Measurements from ENCODE around the gene DISC1. TPM values are rescaled to one million over a fixed set of nuclear protein-coding genes. Genes with fewer than 3 reads are reported as not detected.

Gene DISC1
- polyA plus RNA-seq, 3 donors, result 5.5 to 14.7 (median 5.8) TPM

- Histone ChIP-seq H3K9ac (ENCODE audit: insufficient read depth, low read length, poor library complexity, severe bottlenecking) (no peak overlapping the region), H3K4me2 (replicated peaks; ENCODE audit: extremely low read depth, low read length, poor library complexity, severe bottlenecking) (no peak overlapping the region), H2AFZ (ENCODE audit: insufficient read depth, low read depth, low read length, poor library complexity, severe bottlenecking) (no peak overlapping the region), H3K27ac (ENCODE audit: low read depth in 1 of 2, low read length in 2 of 2) (no peak overlapping the region), H3K4me1 (ENCODE audit: control insufficient read depth in 1 of 2, insufficient read depth in 2 of 2, low read length in 2 of 2) (peaks cover 0 to under 1% of the 10 kb centered on the region in 2 donors), H3K4me3 (replicated peaks in 1 of 3; ENCODE audit: low read depth in 2 of 3, low read length in 3 of 3) (no peak overlapping the region), H3K9me3 (replicated peaks in 1 of 2; ENCODE audit: control insufficient read depth in 1 of 2, insufficient read depth in 1 of 2, low read length in 2 of 2) (no peaks in the 10 kb centered on the region), H3K27me3 (ENCODE audit: control insufficient read depth in 2 of 2, insufficient read depth in 2 of 2, low read length in 2 of 2) (no peaks in the 10 kb centered on the region), H4K20me1 (ENCODE audit: insufficient read depth, low read length) (no peaks in the 10 kb centered on the region), H3K36me3 (replicated peaks in 1 of 2; ENCODE audit: control insufficient read depth in 1 of 2, insufficient read depth in 2 of 2, low read length in 2 of 2) (peaks cover 26 to 83% of the 10 kb centered on the region in 2 donors), H3K79me2 (ENCODE audit: insufficient read depth, low read length) (no peaks in the 10 kb centered on the region)
- Mint-ChIP-seq H3K9me3 (peaks cover 0 to 4% (median 0%) of the 10 kb centered on the region in 7 donors), H3K27ac (no peak overlapping the region), H3K4me3 (no peak overlapping the region), H3K4me1 (peaks cover 2% of the 10 kb centered on the region), H3K27me3 (ENCODE audit: low read depth in 3 of 3) (no peaks in the 10 kb centered on the region), H3K36me3 (peaks cover 68 to 73% of the 10 kb centered on the region in 2 donors)
- DNase-seq, result no peak
- TF ChIP-seq, protein P1, sequence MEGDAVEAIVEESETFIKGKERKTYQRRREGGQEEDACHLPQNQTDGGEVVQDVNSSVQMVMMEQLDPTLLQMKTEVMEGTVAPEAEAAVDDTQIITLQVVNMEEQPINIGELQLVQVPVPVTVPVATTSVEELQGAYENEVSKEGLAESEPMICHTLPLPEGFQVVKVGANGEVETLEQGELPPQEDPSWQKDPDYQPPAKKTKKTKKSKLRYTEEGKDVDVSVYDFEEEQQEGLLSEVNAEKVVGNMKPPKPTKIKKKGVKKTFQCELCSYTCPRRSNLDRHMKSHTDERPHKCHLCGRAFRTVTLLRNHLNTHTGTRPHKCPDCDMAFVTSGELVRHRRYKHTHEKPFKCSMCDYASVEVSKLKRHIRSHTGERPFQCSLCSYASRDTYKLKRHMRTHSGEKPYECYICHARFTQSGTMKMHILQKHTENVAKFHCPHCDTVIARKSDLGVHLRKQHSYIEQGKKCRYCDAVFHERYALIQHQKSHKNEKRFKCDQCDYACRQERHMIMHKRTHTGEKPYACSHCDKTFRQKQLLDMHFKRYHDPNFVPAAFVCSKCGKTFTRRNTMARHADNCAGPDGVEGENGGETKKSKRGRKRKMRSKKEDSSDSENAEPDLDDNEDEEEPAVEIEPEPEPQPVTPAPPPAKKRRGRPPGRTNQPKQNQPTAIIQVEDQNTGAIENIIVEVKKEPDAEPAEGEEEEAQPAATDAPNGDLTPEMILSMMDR (IDR thresholded peaks at IDR 0.05), result no peak
- intact Hi-C loops (cut with micrococcal nuclease), result no loop called here
- no CpG with 5 or more reads among the region's 4 CpGs for WGBS (ENCODE audit: insufficient coverage)
Observed at GRCh38 chr1:231814521-231814920, 187.9 kb downstream of the DISC1 start.

DNA sequence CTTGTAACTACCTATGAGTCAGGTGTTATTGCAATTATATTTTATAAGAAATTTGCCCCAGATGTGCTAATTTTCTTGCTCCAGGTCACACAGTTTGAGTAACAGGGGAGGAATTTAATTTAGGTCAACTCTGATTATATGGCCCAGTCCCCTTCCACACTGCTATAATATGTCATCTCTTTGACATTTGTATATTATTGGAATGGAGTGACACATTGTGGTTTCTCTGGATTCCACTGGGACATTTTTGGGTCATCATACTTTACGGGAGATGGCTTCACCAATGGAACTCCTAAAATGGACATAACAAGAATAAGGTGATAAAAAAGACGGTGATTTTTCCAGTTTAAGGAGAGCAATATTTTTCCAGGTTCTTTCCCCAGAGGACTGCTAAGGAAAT lies 191.2 kb downstream of the DISC1 start:
- WGBS (ENCODE audit: insufficient coverage), result no CpG with 5 or more reads among the region's 2 CpGs
- peaks cover 0 to 4% (median 0%) of the 10 kb centered on the region in 7 donors for H3K9me3 Mint-ChIP-seq
- H3K4me1 Mint-ChIP-seq, result peaks cover 2% of the 10 kb centered on the region
- H3K4me3 Mint-ChIP-seq, result no peak overlapping the region
- Histone ChIP-seq H3K9me3 (replicated peaks in 1 of 2; ENCODE audit: control insufficient read depth in 1 of 2, insufficient read depth in 1 of 2, low read length in 2 of 2) (no peaks in the 10 kb centered on the region), H3K36me3 (replicated peaks in 1 of 2; ENCODE audit: control insufficient read depth in 1 of 2, insufficient read depth in 2 of 2, low read length in 2 of 2) (peaks cover 35 to 87% of the 10 kb centered on the region in 2 donors), H3K27me3 (ENCODE audit: control insufficient read depth in 2 of 2, insufficient read depth in 2 of 2, low read length in 2 of 2) (no peaks in the 10 kb centered on the region), H3K79me2 (ENCODE audit: insufficient read depth, low read length) (no peaks in the 10 kb centered on the region), H3K4me3 (replicated peaks in 1 of 3; ENCODE audit: low read depth in 2 of 3, low read length in 3 of 3) (no peak overlapping the region), H4K20me1 (ENCODE audit: insufficient read depth, low read length) (no peaks in the 10 kb centered on the region), H2AFZ (ENCODE audit: insufficient read depth, low read depth, low read length, poor library complexity, severe bottlenecking) (no peak overlapping the region), H3K4me2 (replicated peaks; ENCODE audit: extremely low read depth, low read length, poor library complexity, severe bottlenecking) (no peak overlapping the region), H3K4me1 (ENCODE audit: control insufficient read depth in 1 of 2, insufficient read depth in 2 of 2, low read length in 2 of 2) (no peaks in the 10 kb centered on the region), H3K27ac (ENCODE audit: low read depth in 1 of 2, low read length in 2 of 2) (no peak overlapping the region), H3K9ac (ENCODE audit: insufficient read depth, low read length, poor library complexity, severe bottlenecking) (no peak overlapping the region)
- H3K36me3 Mint-ChIP-seq, result peaks cover 68 to 82% of the 10 kb centered on the region in 2 donors
- H3K27me3 Mint-ChIP-seq (ENCODE audit: low read depth in 3 of 3), result no peaks in the 10 kb centered on the region
- TF ChIP-seq, protein P1 (IDR thresholded peaks at IDR 0.05), result no peak
- no peak for DNase-seq
- intact Hi-C loops (cut with micrococcal nuclease), result no loop called here
- H3K27ac Mint-ChIP-seq, result no peak overlapping the region

All from CD14-positive monocyte (primary cell).